Cardiac muscle cell (in vitro differentiated cells and primary cell): ENCODE data around the gene ANO10. TPM values are rescaled to one million over a fixed set of nuclear protein-coding genes. Genes with fewer than 3 reads are reported as not detected.
A peak's percentile ranks its signal among the peaks of the same experiment; 100 is the strongest.

Experiments used
- DNase-seq, 2 donors: peaks; one replicate each; pipeline versions ENCODE4 v3.0.0 to v3.0.0-alpha.2; 2010 to 2017; ENCODE audit warnings: low read depth in 1 of 2, low spot score in 1 of 2
- H3K27ac ChIP-seq: fragments of 200-600 bp; sonication (generic); 2 replicates; pipeline ENCODE4 v1.5.1; 2016
- H3K27me3 ChIP-seq: fragments of 200-600 bp; sonication (generic); 2 replicates; pipeline ENCODE4 v1.6.0; 2016; ENCODE audit warnings: control low read depth
- H3K36me3 ChIP-seq: fragments of 200-600 bp; sonication (generic); 2 replicates; pipeline ENCODE4 v1.5.1; 2016; ENCODE audit warnings: control low read depth
- H3K4me1 ChIP-seq: fragments of 200-600 bp; sonication (generic); 2 replicates; pipeline ENCODE4 v1.8.1; 2017; ENCODE audit warnings: low read depth, mild to moderate bottlenecking, mixed run types
- H3K4me3 ChIP-seq: fragments of 200-600 bp; sonication (generic); 2 replicates; pipeline ENCODE4 v1.5.1; 2016; ENCODE audit warnings: mild to moderate bottlenecking
- H3K9me3 ChIP-seq: fragments of 200-600 bp; sonication (generic); 2 replicates; pipeline ENCODE4 v1.5.1; 2017; ENCODE audit warnings: low read depth, mild to moderate bottlenecking, control low read depth
- polyA plus RNA-seq: library from polyadenylated mRNA; unstranded; fragments of >200 nt; fragmentation: Nextera tagmentation; extraction: Ambion mirVana; gene quantifications from 2 replicates; pipeline ENCODE4 v1.2.1, GENCODE V29; 2016
- total RNA-seq: library from RNA; depleted of rRNA; stranded (reverse); fragments of >200 nt; gene quantifications from 2 replicates; pipeline ENCODE4 v1.2.3, GENCODE V29; 2016
- TF ChIP-seq, protein P1 (sequence below): IDR thresholded peaks from 2 replicates; pipeline ENCODE4 v1.5.1; 2012; ENCODE audit warnings: low read depth, mild to moderate bottlenecking, low read length

ANO10 gene
- total and polyA plus RNA-seq, 2 experiments from 2014 or later = 15.0 to 36.6 TPM

DNA sequence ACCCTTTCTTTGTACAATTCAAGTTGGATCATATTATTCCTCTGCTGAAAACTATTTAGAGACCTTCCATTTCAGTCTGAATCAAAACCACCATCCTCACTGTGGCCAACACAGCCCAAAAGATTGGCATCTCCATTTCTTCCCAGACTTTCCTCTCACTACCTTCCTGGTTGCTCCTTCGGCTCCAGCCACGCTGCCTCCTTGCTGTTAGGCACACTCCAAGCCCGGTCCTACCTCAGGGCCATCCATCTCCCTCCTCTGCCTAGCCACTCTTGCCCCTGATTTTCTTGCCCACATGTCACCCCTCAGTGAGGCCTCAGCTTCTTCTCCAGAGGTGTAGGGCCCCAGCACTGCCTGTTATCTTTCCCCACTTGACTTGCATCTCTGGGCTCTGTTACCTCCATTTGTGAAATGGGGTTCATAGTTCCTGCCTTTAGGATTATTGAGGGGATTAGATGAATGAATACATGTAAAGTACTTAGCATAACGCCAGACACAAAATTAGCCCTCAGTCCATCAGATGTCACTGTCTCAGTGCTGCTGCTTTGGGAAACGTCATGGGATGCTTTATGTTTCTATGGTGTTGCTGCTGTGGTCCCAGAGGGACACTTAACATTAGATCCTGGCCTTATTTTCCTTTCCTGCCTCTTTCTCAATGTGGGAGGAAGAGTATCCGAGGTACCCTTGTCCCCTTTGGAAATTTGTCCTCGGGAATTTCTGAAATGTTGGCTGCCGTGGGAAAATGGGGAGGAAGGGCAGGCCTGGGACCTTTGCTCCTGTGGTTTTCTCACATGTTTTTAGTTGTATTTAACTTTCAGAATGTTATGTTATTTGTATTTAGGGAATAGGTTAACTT is 304.1 kb downstream of the ANO10 start:
- no peaks in the 10 kb centered on the region for H3K27me3 ChIP-seq
- no peak overlapping the region for H3K4me3 ChIP-seq
- H3K36me3 ChIP-seq = no peaks in the 10 kb centered on the region
- peak overlapping the region; percentile 14 for H3K27ac ChIP-seq
- no peaks in the 10 kb centered on the region for H3K9me3 ChIP-seq
- no peaks in the 10 kb centered on the region for H3K4me1 ChIP-seq
- peak in 1 of 2 donors; percentile 33 for DNase-seq
- TF ChIP-seq, protein P1, sequence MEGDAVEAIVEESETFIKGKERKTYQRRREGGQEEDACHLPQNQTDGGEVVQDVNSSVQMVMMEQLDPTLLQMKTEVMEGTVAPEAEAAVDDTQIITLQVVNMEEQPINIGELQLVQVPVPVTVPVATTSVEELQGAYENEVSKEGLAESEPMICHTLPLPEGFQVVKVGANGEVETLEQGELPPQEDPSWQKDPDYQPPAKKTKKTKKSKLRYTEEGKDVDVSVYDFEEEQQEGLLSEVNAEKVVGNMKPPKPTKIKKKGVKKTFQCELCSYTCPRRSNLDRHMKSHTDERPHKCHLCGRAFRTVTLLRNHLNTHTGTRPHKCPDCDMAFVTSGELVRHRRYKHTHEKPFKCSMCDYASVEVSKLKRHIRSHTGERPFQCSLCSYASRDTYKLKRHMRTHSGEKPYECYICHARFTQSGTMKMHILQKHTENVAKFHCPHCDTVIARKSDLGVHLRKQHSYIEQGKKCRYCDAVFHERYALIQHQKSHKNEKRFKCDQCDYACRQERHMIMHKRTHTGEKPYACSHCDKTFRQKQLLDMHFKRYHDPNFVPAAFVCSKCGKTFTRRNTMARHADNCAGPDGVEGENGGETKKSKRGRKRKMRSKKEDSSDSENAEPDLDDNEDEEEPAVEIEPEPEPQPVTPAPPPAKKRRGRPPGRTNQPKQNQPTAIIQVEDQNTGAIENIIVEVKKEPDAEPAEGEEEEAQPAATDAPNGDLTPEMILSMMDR = no peak

DNA sequence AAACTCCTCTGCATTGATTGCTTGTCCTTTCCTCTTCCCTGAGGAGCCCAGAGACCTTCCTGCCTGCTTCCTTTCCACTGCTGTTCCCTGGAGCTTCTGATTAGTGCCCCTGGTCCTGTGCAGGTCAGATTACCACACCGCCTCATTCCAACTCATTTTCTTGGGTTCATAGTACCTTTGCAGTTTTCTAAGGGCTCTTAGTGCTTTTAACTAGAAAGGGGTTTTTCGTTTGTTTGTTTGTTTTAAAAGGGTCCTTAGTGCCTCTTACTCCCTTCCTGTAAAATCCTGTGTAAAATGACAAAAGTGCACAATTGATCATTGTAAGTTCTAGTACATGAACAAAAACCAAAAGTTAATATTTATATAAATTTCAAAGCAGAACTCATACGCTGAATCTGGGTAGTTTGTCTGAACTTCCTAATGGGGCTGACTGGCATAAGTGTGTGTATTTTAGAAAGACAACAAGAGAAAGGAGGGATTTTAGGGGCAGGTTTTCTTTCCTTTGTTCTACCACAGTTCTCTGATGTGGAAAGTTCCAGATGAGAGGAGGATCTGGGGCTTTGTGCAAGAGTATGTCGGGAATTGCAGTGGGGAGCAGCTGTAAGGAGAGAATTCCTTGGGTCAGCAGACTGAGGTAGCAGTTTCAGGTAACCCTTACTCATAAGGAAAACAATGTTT is 304.9 kb downstream of the ANO10 start:
- Histone ChIP-seq H3K4me3 (no peak overlapping the region), H3K27me3 (no peaks in the 10 kb centered on the region), H3K9me3 (no peaks in the 10 kb centered on the region), H3K27ac (peak overlapping the region; percentile 14), H3K36me3 (no peaks in the 10 kb centered on the region), H3K4me1 (no peaks in the 10 kb centered on the region)
- TF ChIP-seq, protein P1 = no peak
- no peak for DNase-seq

Other genes with a start within 250 kb of the ANO10 start
- 4.3 and 7.1 TPM in 2 replicates for gene ABHD5, start 68.9 kb upstream of the ANO10 start, total RNA-seq
- 11.3 and 12.4 TPM in 2 replicates for gene ABHD5, start 68.9 kb upstream of the ANO10 start, polyA plus RNA-seq